Adrenal gland (tissue), 12 donors: Measurements from ENCODE around the gene PTGES3L. TPM values are rescaled to one million over a fixed set of nuclear protein-coding genes. Genes with fewer than 3 reads are reported as not detected.

Experiments used
- DNase-seq, 7 donors: peaks; one replicate each; pipeline ENCODE4 v3.0.0-alpha.2; 2019 to 2020
- H3K27ac ChIP-seq, 5 donors: fragments of 200-600 bp; sonication (generic) in 4 of 5; 1 replicate in 3 of 5; 2 replicates in 2 of 5; pipeline versions ENCODE4 v1.5.1 to v1.8.0; 2016 to 2020; ENCODE audit warnings: mild to moderate bottlenecking in 1 of 5
- H3K27me3 ChIP-seq: fragments of 200-600 bp; 2 replicates; pipeline ENCODE4 v1.8.0; 2021
- H3K36me3 ChIP-seq, 2 donors: fragments of 200-600 bp; replicated peaks in 1 of 2; 1 replicate in 1 of 2; 2 replicates in 1 of 2; pipeline versions ENCODE4 v1.5.1 to v1.8.0; 2018 to 2022
- H3K4me1 ChIP-seq, 2 donors: fragments of 200-600 bp; replicated peaks in 1 of 2; 1 replicate in 1 of 2; 2 replicates in 1 of 2; pipeline versions ENCODE4 v1.5.1 to v1.8.0; 2018 to 2021
- H3K4me3 ChIP-seq, 4 donors: fragments of 200-600 bp; sonication (generic) in 3 of 4; one replicate each; pipeline ENCODE4 v1.5.1; 2016 to 2018
- H3K9me3 ChIP-seq, 3 donors: fragments of 200-600 bp; sonication (generic) in 1 of 3; replicated peaks in 1 of 3; 1 replicate in 2 of 3; 2 replicates in 1 of 3; pipeline versions ENCODE4 v1.5.1 to v1.8.0; 2016 to 2021
- POLR2A ChIP-seq, 2 donors: fragments of 450-650 bp; IDR thresholded peaks; one replicate each; pipeline ENCODE4 v1.6.1; 2017; ENCODE audit warnings: antibody characterized with exemption in 2 of 2, mild to moderate bottlenecking in 2 of 2, moderate library complexity in 1 of 2
- WGBS, 4 donors: extraction: QIAGEN DNeasy Blood & Tissue Kit in 2 of 4; methylation state at CpG; one replicate each; pipeline versions ENCODE4 v1.1.5 to v1.1.7; 2013 to 2017; 5-methylcytosine and 5-hydroxymethylcytosine counted together
- intact Hi-C, 2 donors: fragments of 100-400 bp; cut with DNase I; formaldehyde crosslinking; loops; one replicate each; pipeline versions ENCODE4 v1.14.1 to v1.15.0; 2022 to 2023
- polyA plus RNA-seq, 3 donors: library from polyadenylated mRNA; stranded (reverse); fragments of 200-250 nt in 2 of 3; fragments of 350-450 nt in 1 of 3; fragmentation: Illumina TruSeq in 1 of 3; extraction: RNeasy Lipid Tissue Mini Kit (QIAGEN cat#74804) in 1 of 3; gene quantifications; one replicate each; pipeline ENCODE4 v1.2.3, GENCODE V29; 2013 to 2014
- small RNA-seq, 2 donors: library from RNA; depleted of rRNA; stranded (forward); fragments of <200 nt; gene quantifications; one replicate each; pipeline ENCODE3, GENCODE V24; 2016
- total RNA-seq, 9 donors: library from RNA; depleted of rRNA in 4 of 9; stranded (reverse); fragments of >200 nt in 4 of 9; fragments of 120-200 nt in 1 of 9; fragmentation: NEBNext Ultra II Directional in 1 of 9; extraction: Animal tissue kit (Norgen Biotek cat#: 25700) in 1 of 9; gene quantifications; one replicate each; pipeline versions ENCODE4 v1.1.0 to v1.2.4, GENCODE V29; 2013 to 2023
- TF ChIP-seq, protein P1 (sequence below), 6 experiments: fragments of 450-650 bp in 4 of 6; fragments of 200-600 bp in 2 of 6; sonication (generic) in 1 of 6; IDR thresholded peaks; 1 replicate in 5 of 6; 2 replicates in 1 of 6; pipeline versions ENCODE4 v1.5.1 to v1.8.0; 2016 to 2021; ENCODE audit warnings: antibody characterized with exemption in 6 of 6, mild to moderate bottlenecking in 2 of 6, moderate library complexity in 1 of 6
- donor health status: healthy with polysubstance abuse.
- donor health status: Bipolar disorder and iron deficiency.
- donor health status: DM: yes; HTN: yes; CAD: no.
- donor health status: DM: no; HTN: no; CAD: no.
- donor health status: DM: no; HTN: no; CAD: no.
- donor health status: DM: yes; HTN: yes; CAD: no.

The PTGES3L gene
- total and polyA plus RNA-seq, 12 donors: 0.18 to 0.72 (median 0.61) TPM; not detected in 6

- no peaks in the 10 kb centered on the region for H3K4me1 ChIP-seq
- whole genome bisulfite sequencing, 4 donors: 67 to 77% (median 73%) methylated on average over 3 of the region's 3 CpGs
- no peak overlapping the region for H3K4me3 ChIP-seq
- no peaks in the 10 kb centered on the region for H3K9me3 ChIP-seq
- no peak for TF ChIP-seq POLR2A (IDR thresholded peaks at IDR 0.05)
- TF ChIP-seq, protein P1, sequence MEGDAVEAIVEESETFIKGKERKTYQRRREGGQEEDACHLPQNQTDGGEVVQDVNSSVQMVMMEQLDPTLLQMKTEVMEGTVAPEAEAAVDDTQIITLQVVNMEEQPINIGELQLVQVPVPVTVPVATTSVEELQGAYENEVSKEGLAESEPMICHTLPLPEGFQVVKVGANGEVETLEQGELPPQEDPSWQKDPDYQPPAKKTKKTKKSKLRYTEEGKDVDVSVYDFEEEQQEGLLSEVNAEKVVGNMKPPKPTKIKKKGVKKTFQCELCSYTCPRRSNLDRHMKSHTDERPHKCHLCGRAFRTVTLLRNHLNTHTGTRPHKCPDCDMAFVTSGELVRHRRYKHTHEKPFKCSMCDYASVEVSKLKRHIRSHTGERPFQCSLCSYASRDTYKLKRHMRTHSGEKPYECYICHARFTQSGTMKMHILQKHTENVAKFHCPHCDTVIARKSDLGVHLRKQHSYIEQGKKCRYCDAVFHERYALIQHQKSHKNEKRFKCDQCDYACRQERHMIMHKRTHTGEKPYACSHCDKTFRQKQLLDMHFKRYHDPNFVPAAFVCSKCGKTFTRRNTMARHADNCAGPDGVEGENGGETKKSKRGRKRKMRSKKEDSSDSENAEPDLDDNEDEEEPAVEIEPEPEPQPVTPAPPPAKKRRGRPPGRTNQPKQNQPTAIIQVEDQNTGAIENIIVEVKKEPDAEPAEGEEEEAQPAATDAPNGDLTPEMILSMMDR (IDR thresholded peaks at IDR 0.05): no peak
- no peaks in the 10 kb centered on the region for H3K27me3 ChIP-seq
- H3K36me3 ChIP-seq: no peaks in the 10 kb centered on the region
- intact Hi-C loops: no loop called here
- H3K27ac ChIP-seq: no peak overlapping the region
- no peak for DNase-seq
Observed at GRCh38 chr17:42918902-42919521, 60.9 kb downstream of the PTGES3L start.

Small RNAs within 50 kb of the gene (small RNA-seq; reads per million reads assigned to genes)
- gene AARSD1: 0 reads per million in 2 donors
- gene RF00561: 0 reads per million in 2 donors

Other genes starting within 250 kb of the PTGES3L start
- gene EZH1, start 235.0 kb downstream of the PTGES3L start, total RNA-seq: 10 to 100 TPM; 17.6 to 49.1 (median 35.3) TPM
- gene EZH1, start 235.0 kb downstream of the PTGES3L start, polyA plus RNA-seq: 10 to 100 TPM; 23.6 to 29.4 (median 23.8) TPM
- 10 to 100 TPM in 7 of 9 donors, 1 to 10 TPM in 2; 4.6 to 35.4 (median 16.1) TPM for gene RAMP2, start 218.9 kb downstream of the PTGES3L start, total RNA-seq
- gene RAMP2, start 218.9 kb downstream of the PTGES3L start, polyA plus RNA-seq: 10 to 100 TPM; 23.1 to 67.5 (median 37.9) TPM
- 100 to 1,000 TPM in 1 of 9 donors, 10 to 100 TPM in 8; 43.2 to 135 (median 52.6) TPM for gene VPS25, start 206.6 kb downstream of the PTGES3L start, total RNA-seq
- gene VPS25, start 206.6 kb downstream of the PTGES3L start, polyA plus RNA-seq: 10 to 100 TPM; 25.7 to 63.4 (median 37.0) TPM
- under 1 TPM in 4 of 9 donors, not detected in 5; 0.18 to 0.46 (median 0.30) TPM for gene WNK4, start 199.5 kb downstream of the PTGES3L start, total RNA-seq
- gene WNK4, start 199.5 kb downstream of the PTGES3L start, polyA plus RNA-seq: under 1 TPM; 0.05 to 0.08 (median 0.07) TPM
- gene COA3, start 181.4 kb downstream of the PTGES3L start, total RNA-seq: 100 to 1,000 TPM in 3 of 9 donors, 10 to 100 TPM in 6; 65.3 to 231 (median 84.8) TPM
- gene COA3, start 181.4 kb downstream of the PTGES3L start, polyA plus RNA-seq: 10 to 100 TPM; 55.6 to 98.2 (median 91.1) TPM
- 1 to 10 TPM in 2 of 9 donors, under 1 TPM in 2, not detected in 5; 0.28 to 8.2 (median 0.96) TPM for gene CNTD1, start 181.2 kb downstream of the PTGES3L start, total RNA-seq
- under 1 TPM; 0.24 to 0.32 (median 0.27) TPM for gene CNTD1, start 181.2 kb downstream of the PTGES3L start, polyA plus RNA-seq
- gene BECN1, start 155.8 kb downstream of the PTGES3L start, total RNA-seq: 100 to 1,000 TPM in 5 of 9 donors, 10 to 100 TPM in 4; 70.1 to 235 (median 104) TPM
- 10 to 100 TPM; 27.0 to 76.6 (median 33.1) TPM for gene BECN1, start 155.8 kb downstream of the PTGES3L start, polyA plus RNA-seq
- gene PSME3, start 146.7 kb downstream of the PTGES3L start, total RNA-seq: 100 to 1,000 TPM in 3 of 9 donors, 10 to 100 TPM in 6; 45.8 to 136 (median 85.1) TPM
- gene PSME3, start 146.7 kb downstream of the PTGES3L start, polyA plus RNA-seq: 100 to 1,000 TPM in 1 of 3 donors, 10 to 100 TPM in 2; 18.5 to 149 (median 25.4) TPM
- gene AOC2, start 135.5 kb downstream of the PTGES3L start, total RNA-seq: 1 to 10 TPM in 6 of 9 donors, under 1 TPM in 3; 0.60 to 2.2 (median 1.4) TPM
- gene AOC2, start 135.5 kb downstream of the PTGES3L start, polyA plus RNA-seq: 1 to 10 TPM in 2 of 3 donors, under 1 TPM in 1; 0.95 to 1.6 (median 1.4) TPM
- gene AOC3, start 128.9 kb downstream of the PTGES3L start, total RNA-seq: 100 to 1,000 TPM in 2 of 9 donors, 10 to 100 TPM in 7; 21.6 to 133 (median 83.7) TPM
- gene AOC3, start 128.9 kb downstream of the PTGES3L start, polyA plus RNA-seq: 10 to 100 TPM; 32.4 to 63.9 (median 59.7) TPM
- under 1 TPM in 3 of 9 donors, not detected in 6; 0.11 to 0.18 (median 0.18) TPM for gene G6PC1, start 79.3 kb downstream of the PTGES3L start, total RNA-seq
- gene G6PC1, start 79.3 kb downstream of the PTGES3L start, polyA plus RNA-seq: under 1 TPM in 1 of 3 donors, not detected in 2; 0.09 TPM
- gene AARSD1, start 15.6 kb downstream of the PTGES3L start, total RNA-seq: 10 to 100 TPM; 16.4 to 60.7 (median 35.1) TPM
- 100 to 1,000 TPM in 2 of 3 donors, 10 to 100 TPM in 1; 49.0 to 206 (median 121) TPM for gene AARSD1, start 15.6 kb downstream of the PTGES3L start, polyA plus RNA-seq
- 10 to 100 TPM; 14.3 to 29.7 (median 17.4) TPM for gene RUNDC1, start 485 bp upstream of the PTGES3L start, total RNA-seq
- 10 to 100 TPM in 2 of 3 donors, 1 to 10 TPM in 1; 7.6 to 20.6 (median 10.3) TPM for gene RUNDC1, start 485 bp upstream of the PTGES3L start, polyA plus RNA-seq
- gene RPL27, start 18.3 kb upstream of the PTGES3L start, total RNA-seq: 1,000 to 10,000 TPM in 3 of 9 donors, 100 to 1,000 TPM in 6; 356 to 1,636 (median 929) TPM
- gene RPL27, start 18.3 kb upstream of the PTGES3L start, polyA plus RNA-seq: 1,000 to 10,000 TPM; 1,877 to 2,291 (median 1,931) TPM
- gene IFI35, start 26.7 kb upstream of the PTGES3L start, total RNA-seq: 10 to 100 TPM; 38.4 to 72.9 (median 60.3) TPM
- 10 to 100 TPM; 44.1 to 91.4 (median 68.1) TPM for gene IFI35, start 26.7 kb upstream of the PTGES3L start, polyA plus RNA-seq
- 100 to 1,000 TPM; 280 to 744 (median 463) TPM for gene VAT1, start 42.3 kb upstream of the PTGES3L start, total RNA-seq
- gene VAT1, start 42.3 kb upstream of the PTGES3L start, polyA plus RNA-seq: 100 to 1,000 TPM; 177 to 311 (median 269) TPM
- 1 to 10 TPM; 1.3 to 8.2 (median 4.0) TPM for gene RND2, start 45.2 kb upstream of the PTGES3L start, total RNA-seq
- gene RND2, start 45.2 kb upstream of the PTGES3L start, polyA plus RNA-seq: 1 to 10 TPM; 2.4 to 6.3 (median 3.1) TPM
- gene BRCA1, start 145.3 kb upstream of the PTGES3L start, total RNA-seq: 10 to 100 TPM in 2 of 9 donors, 1 to 10 TPM in 7; 1.9 to 10.4 (median 5.7) TPM
- gene BRCA1, start 145.3 kb upstream of the PTGES3L start, polyA plus RNA-seq: 1 to 10 TPM; 1.1 to 3.4 (median 2.3) TPM
- gene NBR1, start 191.1 kb upstream of the PTGES3L start, total RNA-seq: 100 to 1,000 TPM in 7 of 9 donors, 10 to 100 TPM in 2; 63.6 to 139 (median 110) TPM
- 10 to 100 TPM; 38.6 to 83.4 (median 39.9) TPM for gene NBR1, start 191.1 kb upstream of the PTGES3L start, polyA plus RNA-seq
- 10 to 100 TPM in 4 of 9 donors, 1 to 10 TPM in 5; 2.1 to 20.1 (median 9.0) TPM for gene TMEM106A, start 231.8 kb upstream of the PTGES3L start, total RNA-seq
- 1 to 10 TPM; 1.9 to 9.2 (median 4.5) TPM for gene TMEM106A, start 231.8 kb upstream of the PTGES3L start, polyA plus RNA-seq
- gene CCDC200, start 248.5 kb upstream of the PTGES3L start, total RNA-seq: not detected
- not detected for gene CCDC200, start 248.5 kb upstream of the PTGES3L start, polyA plus RNA-seq